Astrocyte of the cerebellum (primary cell): ENCODE data around the gene SLC39A7.
A peak's percentile ranks its signal among the peaks of the same experiment; 100 is the strongest.

Source experiments
- DNase-seq: peaks from one replicate; pipeline ENCODE4 v3.0.0-alpha.2; 2011; ENCODE audit warnings: low read depth
- H3K4me3 ChIP-seq: 2 replicates; pipeline ENCODE4 v1.5.1; 2011; ENCODE audit warnings: mild to moderate bottlenecking, low read depth, low read length, moderate library complexity
- CTCF ChIP-seq: IDR thresholded peaks from 2 replicates; pipeline ENCODE4 v1.5.1; 2012; ENCODE audit warnings: low read length, low read depth, moderate library complexity, mild to moderate bottlenecking; ENCODE audit errors: missing control alignments
- in situ Hi-C: cut with HindIII; loops from 2 replicates; pipeline ENCODE4 v1.10.0; 2017; ENCODE audit warnings: low sequenced_read_pairs

SLC39A7 gene

GRCh38 chr6:33241968-33242367, 41.3 kb downstream of the SLC39A7 start:
- no peak overlapping the region for H3K4me3 ChIP-seq

GRCh38 chr6:33243476-33243875, 42.8 kb downstream of the SLC39A7 start:
- H3K4me3 ChIP-seq, result no peak overlapping the region
- no peak for TF ChIP-seq CTCF
- no peak for DNase-seq
- in situ Hi-C loops, result no loop called here

More at GRCh38 chr6:33241968-33242367, 41.3 kb downstream of the SLC39A7 start:
- no peak for DNase-seq
- TF ChIP-seq CTCF, result no peak
- in situ Hi-C loops, result no loop called here

DNA sequence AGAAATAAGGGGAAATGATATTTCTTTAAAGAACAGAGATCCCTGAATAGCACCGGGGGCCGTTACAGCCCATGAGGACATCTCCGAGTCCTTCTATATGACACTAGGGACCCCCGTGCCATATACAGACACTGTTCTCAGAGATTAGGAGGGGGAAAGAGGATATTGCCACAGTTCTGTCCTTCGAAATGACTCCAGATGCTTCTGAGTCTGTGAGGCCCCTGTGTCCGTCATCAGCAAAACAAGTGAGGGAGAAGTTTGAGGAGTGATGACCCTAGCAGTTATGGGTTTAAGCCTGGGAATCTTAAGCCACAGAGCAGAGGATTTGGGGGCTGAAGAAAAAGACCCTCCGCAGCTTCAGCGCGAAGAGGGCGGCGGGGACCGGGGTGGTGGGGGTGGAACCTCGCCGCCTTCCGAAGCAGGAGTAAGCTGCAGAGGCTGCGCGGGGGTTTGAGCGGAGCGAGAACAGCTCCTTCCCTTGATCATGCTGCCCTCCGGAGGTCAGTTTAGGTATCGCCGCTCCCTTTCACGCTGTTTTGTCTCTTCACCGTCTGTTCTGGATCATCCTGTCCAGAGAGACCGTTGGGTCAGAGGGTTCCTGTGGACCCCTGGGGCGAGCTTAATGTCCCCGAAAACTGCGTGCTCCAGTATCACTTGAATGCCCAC, 47.4 kb downstream of the SLC39A7 start:
- peak; percentile 64 for DNase-seq
- TF ChIP-seq CTCF, result peak; percentile 86
- in situ Hi-C loops, result no loop called here
- H3K4me3 ChIP-seq, result peak overlapping the region; percentile 45

GRCh38 chr6:33248643-33248931, 47.9 kb downstream of the SLC39A7 start:
- DNase-seq, result peak; percentile 13
- H3K4me3 ChIP-seq, result peak overlapping the region; percentile 45
- TF ChIP-seq CTCF, result no peak
- in situ Hi-C loops, result no loop called here

DNA sequence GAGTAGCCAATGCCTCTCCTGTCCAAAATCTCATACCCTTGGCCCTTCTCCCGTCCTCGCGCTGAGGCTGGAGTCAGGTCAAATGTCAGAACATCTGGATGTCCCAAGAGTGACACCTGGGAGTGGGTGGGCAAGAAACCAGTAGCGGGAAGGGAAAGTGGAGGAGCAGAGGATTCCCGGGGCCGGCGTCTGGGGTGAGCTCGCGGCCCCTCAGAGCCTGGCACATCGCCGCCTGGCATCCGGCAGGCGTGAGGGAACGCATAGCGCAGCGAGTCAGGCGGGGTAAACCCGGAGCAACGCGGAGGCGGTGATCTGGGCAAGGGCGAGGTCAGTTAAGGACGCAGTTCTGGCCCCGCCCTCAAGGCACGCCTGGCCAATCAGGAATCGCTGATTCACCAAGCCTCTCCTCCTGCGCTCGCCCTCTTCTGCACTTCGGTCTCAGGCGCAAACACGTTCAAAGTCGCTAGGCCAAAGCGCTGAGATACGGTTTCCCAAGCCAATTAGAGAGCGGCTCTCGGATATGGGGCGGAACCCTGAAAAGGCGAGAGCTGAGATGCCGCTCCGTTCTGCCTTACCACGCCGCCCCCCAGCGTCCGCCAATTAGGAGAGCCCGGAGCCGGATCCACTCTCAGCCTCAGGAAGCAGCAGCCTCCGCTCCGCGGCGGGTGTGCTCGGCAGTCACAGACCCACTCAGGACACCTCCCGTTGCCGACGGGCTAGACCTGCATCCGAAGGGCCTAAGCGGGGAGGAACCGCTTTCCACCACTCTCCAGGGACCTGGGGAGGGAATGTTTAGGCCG, 48.5 kb downstream of the SLC39A7 start:
- in situ Hi-C loops, result no loop called here
- peak overlapping the region; percentile 45 for H3K4me3 ChIP-seq
- DNase-seq, result peak; percentile 98
- TF ChIP-seq CTCF, result no peak

DNA sequence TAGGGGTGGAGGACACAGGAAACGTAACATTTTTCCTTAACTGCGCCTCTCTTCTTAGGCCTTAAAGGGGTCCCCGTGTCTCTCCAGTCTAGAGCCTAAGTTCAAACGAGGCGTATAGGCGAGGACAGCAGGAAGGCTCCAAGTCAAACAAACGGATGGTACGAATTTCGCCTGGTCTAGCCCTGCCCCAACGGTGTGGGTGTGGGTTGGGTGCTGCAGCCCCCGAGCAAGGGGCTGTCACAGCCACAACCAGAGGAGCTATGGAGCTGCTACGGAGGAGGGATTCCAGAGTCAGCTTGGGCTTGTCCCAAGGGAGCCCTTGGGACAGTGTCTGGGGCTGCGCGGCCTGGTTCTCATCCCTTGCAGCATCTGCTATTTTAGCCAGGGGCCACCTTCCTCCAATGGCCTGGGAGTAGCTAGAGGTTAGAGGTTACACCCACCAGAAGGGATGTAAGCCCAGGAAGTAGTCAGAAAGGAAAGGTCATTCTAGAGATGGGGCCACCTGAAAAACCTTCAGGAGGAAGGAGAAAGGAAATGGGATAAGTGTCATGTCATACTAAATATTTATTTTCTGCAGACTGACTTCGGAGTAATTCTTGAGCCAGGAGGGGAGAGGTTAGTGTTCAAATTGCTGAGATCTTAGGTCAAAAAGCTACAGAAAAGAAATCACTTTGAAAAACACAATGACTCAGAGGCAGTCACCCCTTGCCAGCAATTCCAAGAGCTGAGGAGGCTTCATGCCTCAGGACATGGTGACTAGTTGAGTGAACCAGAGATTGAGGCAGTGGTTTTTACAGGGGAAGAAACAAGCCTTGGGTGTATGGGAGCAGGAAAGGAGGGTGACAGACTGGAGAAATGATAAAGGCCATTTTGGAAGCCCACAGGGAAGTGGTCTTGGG, 49.3 kb downstream of the SLC39A7 start:
- H3K4me3 ChIP-seq, result peak overlapping the region; percentile 45
- DNase-seq, result peak; percentile 41
- in situ Hi-C loops, result no loop called here
- TF ChIP-seq CTCF, result no peak
